AG04450 (cell line): Measurements from ENCODE around the gene PCDH10. TPM values are rescaled to one million over a fixed set of nuclear protein-coding genes. Genes with fewer than 3 reads are reported as not detected.

Experiments
- CTCF ChIA-PET: fragments of 300-600, 350-600 bp; formaldehyde crosslinking; extraction: SDS; loops from one replicate; lab custom pipeline; 2022; ENCODE audit warnings: antibody characterized with exemption, inconsistent platforms; lab: Charles Lee
- POLR2A ChIA-PET: fragments of 350-600 bp; formaldehyde crosslinking; extraction: SDS; loops from one replicate; lab custom pipeline; 2021; ENCODE audit warnings: antibody characterized with exemption, inconsistent platforms; lab: Yijun Ruan, JAX
- DNase-seq: peaks from one replicate; pipeline ENCODE4 v3.0.0-alpha.2; 2011; ENCODE audit warnings: low read depth, low spot score
- H3K27ac ChIP-seq: one replicate; pipeline ENCODE4 v1.5.1; 2012; ENCODE audit warnings: low read depth, low read length, control low read depth
- H3K27me3 ChIP-seq: one replicate; pipeline ENCODE4 v1.6.0; 2012; ENCODE audit warnings: low read length; ENCODE audit not compliant: control insufficient read depth, insufficient read depth
- H3K4me3 ChIP-seq: 2 replicates; pipeline ENCODE4 v1.5.1; 2011; ENCODE audit warnings: mild to moderate bottlenecking, low read depth, low read length, control low read depth
- H3K9me3 ChIP-seq: 2 replicates; pipeline ENCODE4 v1.5.1; 2012; ENCODE audit warnings: low read length; ENCODE audit not compliant: control insufficient read depth, insufficient read depth
- CTCF ChIP-seq: IDR thresholded peaks from 2 replicates; pipeline ENCODE4 v1.5.1; 2011; ENCODE audit warnings: low read depth, low read length, control low read depth, inconsistent platforms
- polyA plus RNA-seq: library from polyadenylated mRNA; depleted of rRNA; stranded (reverse); fragments of >200 nt; gene quantifications from 2 replicates; pipeline ENCODE4 v1.2.3, GENCODE V29; 2011

PCDH10 gene
- polyA plus RNA-seq, 1 experiment = 0.37 TPM

GRCh38 chr4:133136833-133137232 lies 12.3 kb upstream of the PCDH10 start:
- POLR2A ChIA-PET = no interaction called here
- Histone ChIP-seq H3K9me3 (no peaks in the 10 kb centered on the region), H3K4me3 (no peak overlapping the region), H3K27ac (no peak overlapping the region), H3K27me3 (no peaks in the 10 kb centered on the region)
- CTCF ChIA-PET = interaction anchor here (2.5 kb wide), 1 partner anchor 10 kb away, joined by 15 read pairs; no protein-coding TSS in a partner anchor
- no peak for DNase-seq
- no peak for TF ChIP-seq CTCF

GRCh38 chr4:133137571-133137970 lies 11.5 kb upstream of the PCDH10 start:
- CTCF ChIA-PET = interaction anchor here (2.5 kb wide), 1 partner anchor 9 kb away, joined by 15 read pairs; no protein-coding TSS in a partner anchor
- Histone ChIP-seq H3K27ac (no peak overlapping the region), H3K9me3 (no peaks in the 10 kb centered on the region), H3K4me3 (no peak overlapping the region), H3K27me3 (no peaks in the 10 kb centered on the region)
- no peak for DNase-seq
- POLR2A ChIA-PET = no interaction called here
- no peak for TF ChIP-seq CTCF

- Histone ChIP-seq H3K27ac (no peak overlapping the region), H3K27me3 (peaks cover 14% of the 10 kb centered on the region), H3K9me3 (peaks cover 3% of the 10 kb centered on the region; the same call in 1 of the 2 replicates), H3K4me3 (no peak overlapping the region)
- ChIA-PET CTCF (interaction anchor here (0.6 to 1.9 kb wide), 4 partner anchors 10 to 17 kb away, joined by 3 to 16 read pairs (median 3); no protein-coding TSS in a partner anchor), POLR2A (no interaction called here)
- TF ChIP-seq CTCF = no peak
- no peak for DNase-seq
Measured at GRCh38 chr4:133143775-133144430, 5.2 kb upstream of the PCDH10 start.

- POLR2A ChIA-PET = no interaction called here
- peaks cover 3% of the 10 kb centered on the region; the same call in 1 of the 2 replicates for H3K9me3 ChIP-seq
- TF ChIP-seq CTCF = no peak
- peaks cover 18% of the 10 kb centered on the region for H3K27me3 ChIP-seq
- H3K27ac ChIP-seq = no peak overlapping the region
- H3K4me3 ChIP-seq = no peak overlapping the region
- CTCF ChIA-PET = interaction anchor here (0.9 to 3.4 kb wide), 3 partner anchors 10 to 339 kb away, joined by 3 to 32 read pairs (median 12); no protein-coding TSS in a partner anchor
- DNase-seq = no peak
Measured at GRCh38 chr4:133145241-133145640, 3.9 kb upstream of the PCDH10 start.
